Measurements from ENCODE around the gene KIRREL3. TPM values are rescaled to one million over a fixed set of nuclear protein-coding genes. Genes with fewer than 3 reads are reported as not detected.

Gene KIRREL3
- total RNA-seq, 2 donors from 2014 or later, result 0.61 to 0.64 TPM

GRCh38 chr11:126477535-126478305 is 522.9 kb downstream of the KIRREL3 start:
- Histone ChIP-seq H3K4me3 (no peak overlapping the region), H3K36me3 (no peaks in the 10 kb centered on the region), H3K27me3 (no peaks in the 10 kb centered on the region), H3K9ac (ENCODE audit: low read depth in 2 of 2, low read length in 2 of 2) (no peak overlapping the region), H3K27ac (no peak overlapping the region), H3K9me3 (no peaks in the 10 kb centered on the region), H3K4me1 (peaks cover 5% of the 10 kb centered on the region)
- intact Hi-C loops (cut with DNase I), result loop anchor here (5.0 kb wide), 1 partner anchor 35 kb away; no protein-coding TSS in a partner anchor
- DNase-seq, result no peak
- no peak for TF ChIP-seq CTCF (IDR thresholded peaks at IDR 0.05)

- Histone ChIP-seq H3K27ac (no peak overlapping the region), H3K9ac (ENCODE audit: low read depth in 2 of 2, low read length in 2 of 2) (no peak overlapping the region), H3K4me1 (peaks cover 5% of the 10 kb centered on the region), H3K27me3 (no peaks in the 10 kb centered on the region), H3K9me3 (no peaks in the 10 kb centered on the region), H3K36me3 (no peaks in the 10 kb centered on the region), H3K4me3 (no peak overlapping the region)
- no peak for DNase-seq
- intact Hi-C loops (cut with DNase I), result loop anchor here (5.0 kb wide), 1 partner anchor 35 kb away; no protein-coding TSS in a partner anchor
- no peak for TF ChIP-seq CTCF (IDR thresholded peaks at IDR 0.05)
Observed at GRCh38 chr11:126476977-126477376, 523.6 kb downstream of the KIRREL3 start.

GRCh38 chr11:126476266-126476924 is 524.2 kb downstream of the KIRREL3 start:
- intact Hi-C loops (cut with DNase I), result loop anchor here (5.0 kb wide), 1 partner anchor 34 kb away; no protein-coding TSS in a partner anchor
- DNase-seq, result no peak
- peaks cover 5% of the 10 kb centered on the region for H3K4me1 ChIP-seq
- H3K27me3 ChIP-seq, result no peaks in the 10 kb centered on the region
- no peaks in the 10 kb centered on the region for H3K9me3 ChIP-seq
- no peak for TF ChIP-seq CTCF (IDR thresholded peaks at IDR 0.05)
- H3K27ac ChIP-seq, result no peak overlapping the region
- H3K9ac ChIP-seq (ENCODE audit: low read depth in 2 of 2, low read length in 2 of 2), result no peak overlapping the region
- H3K36me3 ChIP-seq, result no peaks in the 10 kb centered on the region
- H3K4me3 ChIP-seq, result no peak overlapping the region

DNA sequence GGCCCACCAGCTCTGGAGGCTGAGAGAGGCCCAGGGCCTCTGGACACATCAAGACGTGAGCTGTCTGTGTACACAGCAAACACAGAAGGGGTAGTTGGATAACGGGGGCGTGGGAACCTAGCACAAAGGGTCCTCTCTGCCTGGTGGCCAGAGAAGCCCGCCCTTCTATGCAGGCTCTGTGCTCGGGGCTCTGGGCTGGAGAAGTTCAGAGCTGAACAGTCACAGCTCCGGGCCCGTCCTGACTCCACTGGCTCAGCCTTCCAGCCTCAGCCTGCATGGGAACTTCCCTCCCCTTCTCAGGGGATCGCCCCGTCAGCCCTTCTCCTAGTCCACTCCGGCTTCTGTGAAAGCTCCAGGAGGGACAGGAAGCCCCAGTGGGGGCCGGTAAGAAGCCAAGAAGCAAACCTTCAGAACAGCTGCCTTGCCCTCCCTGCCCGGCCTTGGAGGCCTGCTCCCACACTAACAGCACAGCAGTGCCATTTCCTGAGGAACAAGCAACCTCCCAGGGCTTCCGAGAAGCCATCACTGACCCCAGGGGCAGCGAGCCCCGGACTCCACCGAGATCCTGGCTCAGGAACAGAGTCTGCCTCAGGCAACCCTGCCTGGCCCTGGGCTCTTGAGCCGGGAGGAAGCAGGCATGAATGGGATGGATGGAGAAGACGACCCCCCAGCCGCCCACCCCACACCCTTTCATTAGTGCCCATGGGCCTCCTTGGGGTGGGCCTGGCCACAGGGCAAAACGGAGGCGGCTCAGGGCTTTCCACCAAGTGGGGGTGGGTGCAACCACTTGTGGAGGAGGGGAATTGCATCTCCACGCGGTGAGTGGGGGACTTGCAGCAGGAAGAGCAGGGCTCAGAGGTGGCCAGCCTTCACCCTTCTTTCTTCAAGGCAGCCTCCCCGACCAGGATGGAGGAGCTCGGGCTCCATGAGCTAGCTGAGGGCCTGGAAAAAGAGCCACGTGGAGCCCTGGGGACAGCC is 525.3 kb downstream of the KIRREL3 start:
- H3K4me1 ChIP-seq, result peaks cover 2% of the 10 kb centered on the region
- no peaks in the 10 kb centered on the region for H3K27me3 ChIP-seq
- intact Hi-C loops (cut with DNase I), result loop anchor here (5.0 kb wide), 1 partner anchor 33 kb away; no protein-coding TSS in a partner anchor
- TF ChIP-seq CTCF (IDR thresholded peaks at IDR 0.05), result no peak
- H3K9me3 ChIP-seq, result no peaks in the 10 kb centered on the region
- no peak for DNase-seq
- H3K27ac ChIP-seq, result no peak overlapping the region
- no peak overlapping the region for H3K4me3 ChIP-seq
- H3K36me3 ChIP-seq, result no peaks in the 10 kb centered on the region
- no peak overlapping the region for H3K9ac ChIP-seq (ENCODE audit: low read depth in 2 of 2, low read length in 2 of 2)

DNA sequence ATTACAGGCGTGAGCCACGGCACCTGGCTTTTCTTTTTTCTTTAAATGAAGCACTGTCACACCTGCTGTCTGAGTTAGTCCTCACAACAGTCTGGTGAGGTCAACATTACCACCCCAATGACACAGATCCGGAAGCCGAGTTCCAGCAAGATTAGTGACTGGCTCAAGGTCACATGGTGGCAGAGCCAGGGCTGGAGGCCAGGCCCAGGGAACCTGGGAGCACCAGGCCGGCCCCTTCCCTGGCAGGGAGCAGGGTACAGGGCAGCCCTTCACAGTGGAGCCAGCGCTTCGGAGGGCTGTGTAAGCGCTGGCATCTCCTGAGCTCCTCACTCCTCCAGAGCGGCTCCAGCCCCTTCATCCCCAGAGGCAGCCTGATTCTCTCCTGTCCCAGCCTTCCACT is 526.4 kb downstream of the KIRREL3 start:
- Histone ChIP-seq H3K36me3 (no peaks in the 10 kb centered on the region), H3K4me3 (no peak overlapping the region), H3K9ac (ENCODE audit: low read depth in 2 of 2, low read length in 2 of 2) (no peak overlapping the region), H3K27me3 (no peaks in the 10 kb centered on the region), H3K27ac (no peak overlapping the region), H3K9me3 (no peaks in the 10 kb centered on the region), H3K4me1 (no peaks in the 10 kb centered on the region)
- no peak for DNase-seq
- no peak for TF ChIP-seq CTCF (IDR thresholded peaks at IDR 0.05)
- intact Hi-C loops (cut with DNase I), result no loop called here
